ENCODE measurements around the gene SHKBP1. TPM values are rescaled to one million over a fixed set of nuclear protein-coding genes. Genes with fewer than 3 reads are reported as not detected.

Gene SHKBP1
- total and polyA plus RNA-seq, 9 of the 15 experiments (the other 6 are each of a cell fraction or from before 2014, with no cell fraction given) = 1.2 to 58.1 (median 22.3) TPM

GRCh38 chr19:40529093-40529954 is 47.3 kb upstream of the SHKBP1 start (continued):
- peak; percentile 53; the same call in 1 of the 2 replicates for TF ChIP-seq HCFC1 (IDR thresholded peaks at IDR 0.05; ENCODE audit: low read depth, low read length)
- TF ChIP-seq CREB5 (CRISPR knock-in tag; IDR thresholded peaks at IDR 0.05) = no peak
- no peak for TF ChIP-seq ELK3 (CRISPR knock-in tag; IDR thresholded peaks at IDR 0.05)
- no peak for TF ChIP-seq ZNF609 (CRISPR knock-in tag; IDR thresholded peaks at IDR 0.05; ENCODE audit: borderline replicate concordance)
- no peak for TF ChIP-seq FOXJ2 (tag; IDR thresholded peaks at IDR 0.05)
- no peak for TF ChIP-seq THAP7 (CRISPR knock-in tag; IDR thresholded peaks at IDR 0.05)
- TF ChIP-seq EWSR1 (IDR thresholded peaks at IDR 0.05; ENCODE audit: borderline replicate concordance, low read depth, partially characterized antibody) = no peak
- TF ChIP-seq CTCFL (IDR thresholded peaks at IDR 0.05; ENCODE audit: borderline replicate concordance, insufficient read depth, low read depth, low read length, poor library complexity, severe bottlenecking) = peak; percentile 90
- no peak for TF ChIP-seq RBM39 (optimal IDR thresholded peaks at IDR 0.05; ENCODE audit: low read depth, low read length)
- no peak for TF ChIP-seq YBX1 (IDR thresholded peaks at IDR 0.05)
- no peak for TF ChIP-seq SREBF1 (IDR thresholded peaks at IDR 0.05; ENCODE audit: borderline replicate concordance, low read depth, low read length)
- no peak for TF ChIP-seq ZNF780A (CRISPR knock-in tag; IDR thresholded peaks at IDR 0.05)
- no peak for TF ChIP-seq ZNF586 (CRISPR knock-in tag; conservative IDR thresholded peaks at IDR 0.05)
- TF ChIP-seq RCOR1 (IDR thresholded peaks at IDR 0.05; ENCODE audit: borderline replicate concordance in 1 of 2, low read depth in 2 of 2, low read length in 2 of 2) = peak in 1 of 2 experiments; percentile 81; a peak in 1 of 4 replicates
- peak; percentile 95 to 96 for TF ChIP-seq NRF1 (conservative IDR thresholded peaks at IDR 0.05 in 1 of 2, IDR thresholded peaks at IDR 0.05 in 1 of 2)
- TF ChIP-seq POLR2AphosphoS5 (IDR thresholded peaks at IDR 0.05; ENCODE audit: control insufficient read depth, insufficient read depth, low read depth, low read length) = no peak

Data from K562 (cell line).